Sigmoid colon (tissue), 7 donors: ENCODE measurements around the gene PPME1. TPM values are rescaled to one million over a fixed set of nuclear protein-coding genes. Genes with fewer than 3 reads are reported as not detected.

Experiments
- DNase-seq: peaks from one replicate; pipeline ENCODE4 v3.0.0-alpha.2; 2019
- H3K27ac ChIP-seq, 4 donors: fragments of 200-600 bp; sonication (generic); one replicate each; pipeline ENCODE4 v1.5.1; 2016 to 2019; ENCODE audit warnings: mild to moderate bottlenecking in 1 of 4
- H3K27me3 ChIP-seq, 3 donors: fragments of 200-600 bp; sonication (generic); one replicate each; pipeline ENCODE4 v1.5.1; 2019; ENCODE audit warnings: mild to moderate bottlenecking in 1 of 3
- H3K36me3 ChIP-seq, 4 donors: fragments of 200-600 bp; sonication (generic); one replicate each; pipeline ENCODE4 v1.5.1; 2016 to 2019
- H3K4me1 ChIP-seq, 4 donors: fragments of 200-600 bp; sonication (generic); one replicate each; pipeline ENCODE4 v1.5.1; 2017 to 2019
- H3K4me3 ChIP-seq, 4 donors: fragments of 200-600 bp; sonication (generic); one replicate each; pipeline ENCODE4 v1.5.1; 2017 to 2019; ENCODE audit warnings: mild to moderate bottlenecking in 2 of 4, moderate library complexity in 1 of 4
- H3K9me3 ChIP-seq, 4 donors: fragments of 200-600 bp in 3 of 4; sonication (generic) in 3 of 4; one replicate each; pipeline versions ENCODE4 v1.5.1 to v1.6.1; 2013 to 2019
- CTCF ChIP-seq, 4 experiments: fragments of 450-650 bp in 3 of 4; fragments of 200-600 bp in 1 of 4; IDR thresholded peaks; one replicate each; pipeline ENCODE4 v1.5.1; 2016 to 2019; ENCODE audit warnings: antibody characterized with exemption in 4 of 4, mild to moderate bottlenecking in 3 of 4, moderate library complexity in 2 of 4
- EP300 ChIP-seq, 4 donors: sonication (generic); formaldehyde crosslinking; IDR thresholded peaks; one replicate each; pipeline ENCODE4 v1.6.1; 2017; ENCODE audit warnings: antibody characterized with exemption in 4 of 4
- POLR2A ChIP-seq, 2 donors: fragments of 450-650 bp; IDR thresholded peaks; one replicate each; pipeline ENCODE4 v1.6.1; 2016; ENCODE audit warnings: antibody characterized with exemption in 2 of 2, mild to moderate bottlenecking in 2 of 2, moderate library complexity in 2 of 2
- POLR2AphosphoS5 ChIP-seq, 4 donors: sonication (generic); formaldehyde crosslinking; IDR thresholded peaks; one replicate each; pipeline ENCODE4 v1.6.1; 2017; ENCODE audit warnings: antibody characterized with exemption in 4 of 4
- WGBS, 2 donors: extraction: QIAGEN DNeasy Blood & Tissue Kit; methylation state at CpG; one replicate each; pipeline ENCODE4 v1.1.7; 2013; 5-methylcytosine and 5-hydroxymethylcytosine counted together
- intact Hi-C: fragments of 100-400 bp; cut with DNase I; formaldehyde crosslinking; loops from one replicate; pipeline ENCODE4 v1.15.1; 2023
- polyA plus RNA-seq, 3 donors: library from polyadenylated mRNA; stranded (reverse); fragments of 200-250 nt; gene quantifications; one replicate each; pipeline ENCODE4 v1.2.3, GENCODE V29; 2013
- small RNA-seq, 3 donors: library from RNA; depleted of rRNA; stranded (forward); fragments of <200 nt; gene quantifications; one replicate each; pipeline ENCODE3, GENCODE V24; 2016
- total RNA-seq, 4 donors: library from RNA; depleted of rRNA; stranded (reverse); fragments of >200 nt; gene quantifications; one replicate each; pipeline ENCODE4 v1.1.0, GENCODE V29; 2016
- donor health status: healthy with polysubstance abuse.
- donor health status: Bipolar disorder and iron deficiency.
- donor health status: healthy.

The PPME1 gene
- total and polyA plus RNA-seq, 7 donors: 10.8 to 22.7 (median 19.3) TPM

GRCh38 chr11:74299015-74299414 is 127.9 kb downstream of the PPME1 start:
- H3K4me1 ChIP-seq: peaks cover 0 to 16% (median 4%) of the 10 kb centered on the region in 4 donors
- TF ChIP-seq EP300 (IDR thresholded peaks at IDR 0.05) (no peak), CTCF (IDR thresholded peaks at IDR 0.05) (no peak), POLR2A (IDR thresholded peaks at IDR 0.05) (no peak), POLR2AphosphoS5 (IDR thresholded peaks at IDR 0.05) (peak in 1 of 4 donors; percentile 43)
- no peak overlapping the region for H3K4me3 ChIP-seq
- peak overlapping the region in 2 of 4 donors; percentile 47 to 53 for H3K27ac ChIP-seq
- H3K27me3 ChIP-seq: no peaks in the 10 kb centered on the region
- WGBS, 2 donors: 84 to 94% methylated on average over 3 of the region's 3 CpGs
- no peak for DNase-seq
- H3K36me3 ChIP-seq: no peaks in the 10 kb centered on the region
- intact Hi-C loops: no loop called here
- H3K9me3 ChIP-seq: no peaks in the 10 kb centered on the region

Small RNA genes lying within 50 kb of the gene (small RNA-seq; reads per million reads assigned to genes)
- gene AP002392.1 (0 reads per million in 3 donors), gene RF00409 (0 reads per million in 3 donors)

Other genes with a start within 250 kb of the PPME1 start
- gene DNAJB13, start 220.3 kb upstream of the PPME1 start, total RNA-seq: under 1 TPM in 1 of 4 donors, not detected in 3; 0.27 TPM
- not detected for gene DNAJB13, start 220.3 kb upstream of the PPME1 start, polyA plus RNA-seq
- gene UCP2, start 188.4 kb upstream of the PPME1 start, total RNA-seq: 10 to 100 TPM; 23.8 to 38.8 (median 27.9) TPM
- 100 to 1,000 TPM in 1 of 3 donors, 10 to 100 TPM in 2; 37.2 to 117 (median 52.5) TPM for gene UCP2, start 188.4 kb upstream of the PPME1 start, polyA plus RNA-seq
- 1 to 10 TPM in 2 of 4 donors, under 1 TPM in 2; 0.41 to 2.8 (median 1.0) TPM for gene UCP3, start 162.2 kb upstream of the PPME1 start, total RNA-seq
- gene UCP3, start 162.2 kb upstream of the PPME1 start, polyA plus RNA-seq: 1 to 10 TPM in 1 of 3 donors, under 1 TPM in 1, not detected in 1; 0.23 to 1.9 TPM
- 10 to 100 TPM; 12.1 to 29.1 (median 19.7) TPM for gene C2CD3, start 287 bp upstream of the PPME1 start, total RNA-seq
- 10 to 100 TPM in 1 of 3 donors, 1 to 10 TPM in 2; 6.9 to 17.2 (median 7.2) TPM for gene C2CD3, start 287 bp upstream of the PPME1 start, polyA plus RNA-seq
- 10 to 100 TPM in 1 of 4 donors, 1 to 10 TPM in 2, under 1 TPM in 1; 0.82 to 11.9 (median 1.4) TPM for gene P4HA3, start 140.4 kb downstream of the PPME1 start, total RNA-seq
- under 1 TPM in 1 of 3 donors, not detected in 2; 0.29 TPM for gene P4HA3, start 140.4 kb downstream of the PPME1 start, polyA plus RNA-seq
- gene PGM2L1, start 227.1 kb downstream of the PPME1 start, total RNA-seq: 10 to 100 TPM in 1 of 4 donors, 1 to 10 TPM in 3; 7.6 to 13.4 (median 8.9) TPM
- 1 to 10 TPM; 1.2 to 5.4 (median 2.8) TPM for gene PGM2L1, start 227.1 kb downstream of the PPME1 start, polyA plus RNA-seq